NCI-H2107 treated with DMSO at 0.1 percent for 48 hours (cell line): ENCODE data around the gene COLEC12.

ENCODE experiments used
- DNase-seq: peaks from one replicate; lab custom pipeline; 2025; ENCODE audit not compliant: unreplicated experiment; lab: John Stamatoyannopoulos, UW

Gene COLEC12

DNA sequence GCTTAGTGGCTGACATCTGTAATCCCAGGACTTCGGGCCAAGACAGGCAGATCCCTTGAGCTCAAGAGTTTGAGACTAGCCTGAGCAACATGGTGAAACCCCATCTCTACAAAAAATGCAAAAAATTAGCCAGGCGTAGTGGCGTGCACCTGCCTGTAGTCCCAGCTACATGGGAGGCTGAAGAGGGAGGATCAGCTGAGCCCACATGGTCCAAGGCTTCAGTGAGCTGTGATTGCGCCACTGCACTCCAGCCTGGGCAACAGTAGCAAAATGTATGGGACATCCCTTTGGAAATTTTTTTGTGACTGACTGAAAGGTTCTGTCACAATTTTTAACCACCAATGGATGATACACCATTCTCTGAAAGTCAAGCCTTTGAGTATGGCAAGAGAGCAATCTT, 6.3 kb upstream of the COLEC12 start:
- no peak for DNase-seq

DNA sequence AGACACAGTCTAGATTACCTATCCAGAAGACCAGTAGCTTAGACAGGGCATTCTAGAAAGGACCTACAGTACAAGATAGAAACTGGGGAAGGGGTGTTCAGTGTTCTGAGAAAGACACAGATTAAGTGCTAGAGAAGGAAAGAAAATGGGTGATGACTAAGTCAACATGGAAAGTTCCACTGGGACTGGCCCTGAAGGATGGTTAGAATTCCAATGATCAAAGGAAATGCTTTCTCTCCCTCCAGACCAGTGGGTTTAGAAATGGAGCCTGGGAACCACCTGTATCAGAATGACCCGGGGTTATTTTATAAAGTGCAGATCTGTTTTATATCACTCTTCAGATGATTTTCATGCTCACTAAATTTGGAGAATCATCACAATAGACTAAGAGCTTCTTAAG, 5.8 kb upstream of the COLEC12 start:
- DNase-seq = no peak

DNA sequence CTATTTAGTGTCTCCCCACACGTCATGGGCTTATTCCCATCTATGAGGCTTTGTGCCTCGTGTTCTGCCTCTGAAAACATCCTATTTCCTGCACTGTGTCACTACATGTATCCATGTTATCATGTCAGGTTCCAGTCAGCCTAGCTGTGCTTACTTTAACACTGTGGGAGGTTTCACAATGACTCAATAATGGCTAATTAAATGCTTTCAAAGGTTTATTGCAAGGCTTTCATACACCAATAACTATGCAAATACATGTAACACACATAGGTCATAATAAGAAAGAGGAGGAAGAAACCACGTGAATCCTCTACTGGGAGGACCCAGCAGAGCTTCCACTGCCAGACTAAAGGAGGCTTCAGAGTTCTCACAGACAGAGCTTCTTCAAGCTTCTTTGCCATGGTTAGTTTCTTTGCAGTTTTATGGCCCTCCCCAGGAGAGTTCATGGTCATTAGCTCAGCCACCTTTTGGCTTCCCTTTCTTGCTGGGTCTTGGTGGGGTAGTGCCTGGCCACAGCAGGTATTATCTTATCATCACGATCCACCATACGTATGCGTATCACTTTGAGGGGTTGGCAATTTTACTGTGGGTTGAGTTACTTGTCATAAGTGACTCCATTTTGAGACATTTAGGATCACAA, 5.1 kb upstream of the COLEC12 start:
- DNase-seq = no peak

DNA sequence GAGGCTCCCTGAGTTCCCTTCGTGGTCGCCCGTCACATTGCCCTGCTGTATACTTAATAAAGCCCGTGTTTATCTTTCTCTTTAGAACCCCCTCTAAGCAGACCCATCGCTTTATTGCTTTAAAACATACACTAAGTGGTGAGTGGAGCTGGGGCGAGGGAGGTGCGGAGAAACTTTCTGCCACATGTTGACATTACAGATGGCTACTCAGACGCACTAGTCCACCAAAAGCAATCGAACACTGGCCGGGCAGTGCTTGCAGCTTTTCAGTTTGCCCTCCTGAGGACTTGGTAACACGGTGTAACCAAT, 859 bp upstream of the COLEC12 start:
- no peak for DNase-seq

DNA sequence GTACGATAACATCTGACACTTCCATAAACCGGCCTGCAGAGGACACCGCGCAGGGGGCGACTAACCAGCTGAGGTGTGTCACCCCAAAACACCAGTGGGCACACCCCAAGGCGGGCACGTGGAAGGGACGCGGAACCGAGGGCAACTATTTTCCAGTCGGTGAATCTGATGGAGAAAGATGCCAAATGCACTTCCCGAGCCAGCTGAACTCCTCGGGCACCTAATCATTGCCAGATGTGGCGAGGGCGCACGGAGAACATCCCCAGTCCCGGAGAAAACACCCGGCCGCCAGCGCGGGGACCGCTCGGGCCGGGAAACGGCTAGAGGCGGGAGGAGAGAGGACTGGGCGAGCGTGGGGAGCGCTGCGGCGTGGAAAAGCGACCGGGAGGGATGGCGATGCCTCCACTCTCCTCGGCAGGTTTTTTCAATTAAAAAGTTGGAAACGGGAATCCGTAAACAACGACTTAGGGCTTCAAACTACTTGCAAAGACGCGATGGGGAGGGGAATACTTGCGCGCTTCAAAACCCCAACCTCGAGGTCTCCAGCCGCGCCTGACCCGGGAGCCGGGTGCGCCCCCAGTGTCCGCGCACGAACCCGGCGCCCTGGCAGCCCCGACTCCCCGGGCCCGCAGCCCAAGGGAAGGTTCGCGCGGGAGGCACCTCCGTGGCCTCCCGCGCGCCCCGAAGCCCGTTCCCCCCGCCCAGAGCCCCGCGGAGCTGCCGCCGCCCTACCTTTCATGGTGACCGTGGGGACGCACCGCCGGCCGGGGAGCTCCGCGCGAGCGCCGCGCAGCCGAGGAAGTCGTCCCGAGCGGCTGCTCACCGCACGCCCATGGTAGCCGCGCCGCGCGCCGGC, 497 bp downstream of the COLEC12 start:
- DNase-seq = no peak

DNA sequence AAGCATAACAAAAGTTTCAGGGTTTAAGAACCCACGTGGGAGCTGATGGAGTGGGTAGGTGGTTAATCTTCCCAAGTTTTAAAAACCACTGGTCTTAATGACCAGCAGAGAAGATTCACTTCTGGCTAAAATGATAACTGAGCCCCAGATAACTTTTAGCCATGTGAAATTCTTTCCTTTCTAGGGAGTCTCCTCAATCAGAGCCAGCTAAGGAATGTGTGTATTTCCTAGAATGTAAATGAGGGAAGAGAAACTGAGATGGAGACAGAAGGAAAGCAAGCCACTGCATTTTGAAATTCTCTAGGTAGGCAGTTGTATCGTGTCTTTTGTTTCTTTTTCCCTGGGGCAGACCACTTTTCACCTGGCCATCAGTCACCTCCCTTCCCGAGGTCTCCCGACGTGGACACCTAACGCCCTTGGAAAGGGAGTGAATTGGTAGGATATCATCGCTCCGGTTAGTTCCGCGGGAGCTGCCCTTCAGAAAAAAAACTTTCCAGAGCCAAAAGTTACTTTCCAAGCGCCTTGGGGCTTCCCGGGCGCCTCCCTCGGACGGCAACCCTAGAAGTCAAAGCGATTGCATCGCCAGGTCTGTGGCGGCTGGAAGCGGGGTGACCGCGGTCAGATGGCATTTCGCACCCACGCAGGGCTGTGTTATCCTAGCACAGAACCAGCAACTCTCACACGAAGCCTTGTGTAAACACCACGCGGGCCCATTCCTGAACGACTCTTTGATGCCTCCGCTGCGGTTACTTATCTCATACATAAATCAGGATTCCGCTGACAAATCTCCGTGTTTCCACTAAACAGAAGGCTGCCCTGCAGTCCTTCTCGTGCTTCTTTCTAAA, 1.3 kb downstream of the COLEC12 start:
- DNase-seq = no peak

DNA sequence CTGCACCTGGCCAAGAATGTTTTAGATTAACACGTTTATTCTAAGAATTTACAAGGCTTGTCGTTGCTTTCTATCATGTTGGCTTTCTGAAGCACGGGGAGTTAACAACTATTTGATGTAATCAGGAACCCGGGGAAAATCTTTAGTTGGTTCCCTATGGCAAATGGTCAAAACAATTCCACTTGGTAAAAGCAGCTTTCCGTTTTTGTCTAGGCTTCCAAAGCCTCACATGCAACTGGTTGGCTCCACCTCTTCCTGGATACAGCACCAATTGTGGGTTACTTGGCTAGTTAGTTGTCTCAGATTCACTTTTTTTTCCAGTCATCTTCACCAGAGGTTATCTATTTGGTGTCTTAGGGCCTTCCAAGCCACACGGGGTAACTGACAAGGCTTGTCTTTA, 2.8 kb downstream of the COLEC12 start:
- no peak for DNase-seq

DNA sequence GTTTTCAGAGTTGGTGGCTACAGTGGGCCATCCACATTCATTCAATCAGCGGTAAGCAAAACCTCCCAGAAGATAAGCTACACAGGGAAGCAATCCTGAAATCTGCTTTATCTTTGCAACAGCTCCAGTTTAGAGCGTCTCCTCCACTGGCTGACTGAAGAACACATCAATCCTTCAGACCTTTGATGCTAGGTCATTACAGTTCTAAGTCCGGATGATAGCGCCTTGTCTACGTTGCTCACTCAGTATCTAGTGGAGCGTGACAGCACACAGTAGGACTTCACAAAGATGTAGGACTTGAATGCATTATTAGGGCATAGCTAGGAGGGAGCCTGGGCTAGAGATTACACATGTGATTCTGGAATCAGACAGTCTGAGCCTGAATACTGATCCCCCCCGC, 5.0 kb downstream of the COLEC12 start:
- DNase-seq = no peak

DNA sequence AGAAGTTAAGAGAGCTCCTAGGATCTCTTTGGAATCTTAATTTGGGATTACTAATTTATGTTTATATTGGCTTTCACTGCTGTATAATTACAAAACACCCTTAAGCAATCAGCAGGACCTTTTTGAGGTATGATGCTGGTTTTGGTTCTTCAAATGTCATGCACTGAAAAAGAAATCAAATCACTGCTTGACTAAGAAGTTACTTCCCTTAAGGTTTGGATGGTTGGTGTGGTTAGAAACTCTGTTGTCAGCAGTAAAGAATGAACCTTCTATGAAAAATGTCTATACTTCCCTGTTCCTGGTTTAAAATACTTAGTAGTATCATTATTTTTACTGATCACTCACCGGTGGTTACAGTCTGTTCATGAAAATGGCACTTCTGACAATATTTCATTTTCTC, 5.5 kb downstream of the COLEC12 start:
- DNase-seq = no peak

DNA sequence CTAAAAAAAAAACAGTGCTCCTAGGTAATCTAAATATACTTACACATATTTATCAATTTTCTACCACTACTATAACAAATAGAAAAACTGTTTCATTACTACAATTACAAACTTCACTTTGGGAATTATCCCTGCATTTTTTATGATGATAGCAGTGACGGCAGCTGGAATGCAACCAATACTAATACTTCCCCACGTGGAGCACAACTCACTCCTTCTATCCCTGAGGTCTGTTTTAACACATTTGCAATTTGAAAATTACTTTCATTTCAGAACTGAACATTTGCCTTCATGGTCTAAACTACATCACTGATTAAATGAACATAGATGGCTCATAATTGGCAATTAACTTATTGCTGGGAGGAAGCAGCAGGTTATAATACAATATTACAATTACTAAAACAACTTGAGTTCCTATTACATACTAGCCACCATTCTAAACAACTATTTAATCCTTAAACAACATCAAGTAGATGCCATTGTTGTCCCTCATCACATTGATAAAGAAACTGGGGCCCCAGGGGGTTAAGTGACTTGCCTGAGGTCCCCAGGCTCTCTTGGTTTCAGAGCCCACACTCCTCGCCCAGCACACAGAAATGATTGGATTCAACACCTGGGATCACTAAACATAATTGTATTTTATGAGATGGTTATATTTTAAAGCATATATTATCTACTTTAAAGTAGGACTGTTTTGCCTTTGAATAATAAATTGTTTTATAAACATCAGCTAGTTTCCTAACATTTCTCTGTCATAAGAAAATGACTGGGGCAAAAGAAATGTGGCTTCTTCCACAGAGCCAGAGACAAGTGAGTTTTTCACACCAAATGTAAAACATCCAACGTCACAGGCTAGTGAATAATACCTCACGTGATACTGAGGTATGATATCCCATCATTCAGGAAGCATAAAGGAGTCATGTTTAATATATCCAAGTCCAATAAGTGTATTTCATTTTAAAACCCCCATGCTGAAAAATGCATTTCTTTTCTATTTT, 6.2 kb downstream of the COLEC12 start:
- no peak for DNase-seq

DNA sequence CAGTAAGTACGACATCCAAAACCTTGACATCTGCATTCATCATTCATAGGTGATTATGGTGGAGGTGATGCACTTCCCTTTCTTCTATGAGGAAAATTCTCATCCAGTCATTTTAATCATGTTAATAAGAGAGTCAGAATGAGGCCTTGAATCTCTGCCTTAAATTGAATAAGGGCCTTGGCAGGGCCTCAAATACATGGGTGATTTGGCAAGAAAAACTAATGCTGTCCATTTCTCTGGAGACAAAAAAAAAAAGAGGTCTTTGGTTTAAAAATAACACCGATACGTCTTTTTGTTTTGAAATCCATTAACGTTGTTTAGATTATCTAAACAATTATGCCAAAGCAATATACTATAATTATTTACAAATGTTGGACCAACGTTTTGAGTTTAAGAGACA, 8.1 kb downstream of the COLEC12 start:
- no peak for DNase-seq

DNA sequence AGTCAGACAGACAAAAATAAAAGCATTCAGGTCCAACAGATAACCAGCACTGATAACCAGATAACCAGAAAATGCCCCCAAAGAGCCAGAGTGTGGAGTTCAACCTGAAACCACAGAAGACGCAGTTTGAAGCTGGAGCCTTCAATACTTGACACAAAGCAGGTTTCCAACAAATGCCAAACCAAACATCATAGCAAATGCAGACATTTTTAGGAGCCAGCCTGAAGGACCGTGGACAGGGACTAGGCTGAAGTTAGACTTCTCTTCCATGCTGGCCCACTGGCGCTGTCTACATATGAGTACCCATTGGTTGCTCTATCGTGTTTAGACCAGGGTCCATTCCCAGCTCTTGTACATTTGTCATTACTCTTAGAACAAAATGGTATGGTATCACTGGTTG, 9.9 kb downstream of the COLEC12 start:
- no peak for DNase-seq

DNA sequence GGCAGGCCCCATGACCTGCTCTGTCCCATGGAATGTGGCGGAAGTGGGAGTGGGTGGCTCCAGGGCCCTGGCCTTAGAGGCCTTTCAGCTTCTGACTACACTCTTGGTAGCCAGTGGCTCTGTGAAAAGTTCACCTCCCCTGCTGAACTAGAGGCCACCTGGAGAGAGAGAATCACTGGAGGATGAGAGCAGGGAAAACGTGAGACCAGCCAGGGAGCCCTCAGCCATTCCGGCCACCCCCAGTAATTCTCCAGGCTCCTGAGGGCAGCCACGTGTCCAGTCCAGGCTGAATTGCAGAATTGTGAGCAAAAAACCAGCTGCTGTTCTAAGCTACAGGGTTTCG, 10.5 kb downstream of the COLEC12 start:
- DNase-seq = no peak

DNA sequence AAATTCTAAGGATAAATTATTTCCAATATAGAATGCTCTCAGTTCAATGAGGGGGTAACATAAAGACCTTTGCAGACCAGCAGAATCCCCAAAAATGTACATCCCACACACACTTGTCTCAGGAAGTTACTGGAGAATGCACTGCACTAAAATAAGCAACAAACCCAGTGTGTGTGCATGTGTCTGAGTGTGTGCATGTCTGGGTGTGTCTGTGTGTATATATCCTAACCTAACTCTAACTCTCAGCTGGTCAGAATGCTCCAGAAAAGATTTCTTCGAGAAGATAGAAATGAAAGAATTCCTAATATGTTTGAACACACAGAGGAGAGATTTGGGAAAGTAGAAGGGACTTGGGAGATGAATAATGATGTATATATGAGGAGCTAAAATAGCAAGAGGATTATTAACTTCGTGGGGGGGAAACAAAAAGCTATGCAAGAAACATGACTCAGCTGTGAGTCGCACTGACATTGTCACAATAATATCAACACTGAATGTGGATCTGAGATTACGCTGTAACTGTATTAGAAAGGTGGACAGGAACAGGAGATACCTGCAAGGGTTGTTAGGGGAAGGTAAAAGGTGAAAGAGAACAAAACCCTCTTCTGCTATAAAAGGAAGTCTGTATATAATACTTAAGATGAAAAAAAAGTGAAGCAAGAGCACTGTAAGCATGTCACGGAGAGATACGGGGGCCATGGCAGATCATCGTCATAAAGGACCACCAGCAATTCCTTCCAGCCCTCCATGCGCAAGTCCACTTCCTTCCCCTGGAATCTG, 11.1 kb downstream of the COLEC12 start:
- DNase-seq = no peak

DNA sequence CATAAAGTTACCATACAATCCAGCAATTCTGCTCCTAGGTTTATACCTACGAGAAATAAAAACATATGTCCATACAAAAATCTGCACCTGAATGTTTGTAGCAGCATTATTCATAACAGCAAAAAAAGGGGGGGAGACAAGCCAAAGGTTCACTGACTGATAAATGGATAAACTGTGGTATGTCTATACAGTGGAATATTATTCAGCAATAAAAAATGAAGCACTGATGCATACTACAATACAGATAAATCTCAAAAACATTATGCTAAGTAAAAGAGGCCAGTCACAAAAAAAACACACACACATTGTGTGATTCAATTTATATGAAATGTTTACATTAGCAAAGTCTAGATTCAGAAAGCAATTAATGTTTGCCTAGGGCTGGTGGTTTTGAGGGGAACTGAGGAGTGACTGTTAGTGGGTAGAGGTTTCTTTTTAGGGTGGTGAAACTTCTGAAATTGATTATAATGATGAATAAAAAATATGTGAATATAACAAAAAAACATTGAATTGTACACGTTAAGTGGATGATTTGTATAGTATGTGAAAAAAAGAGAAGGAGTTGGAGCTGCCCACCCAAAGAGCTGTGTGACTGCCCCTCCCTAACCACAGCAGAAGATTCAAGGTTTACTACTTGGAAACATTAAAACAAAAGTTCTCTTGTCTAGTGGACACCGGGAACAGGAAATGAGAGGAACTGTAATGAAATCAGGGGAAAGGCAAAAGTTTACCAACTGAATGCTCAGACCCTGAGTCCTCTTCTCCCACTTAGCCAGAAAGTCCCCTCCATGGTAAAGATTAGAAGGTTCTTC, 13.4 kb downstream of the COLEC12 start:
- DNase-seq = no peak

DNA sequence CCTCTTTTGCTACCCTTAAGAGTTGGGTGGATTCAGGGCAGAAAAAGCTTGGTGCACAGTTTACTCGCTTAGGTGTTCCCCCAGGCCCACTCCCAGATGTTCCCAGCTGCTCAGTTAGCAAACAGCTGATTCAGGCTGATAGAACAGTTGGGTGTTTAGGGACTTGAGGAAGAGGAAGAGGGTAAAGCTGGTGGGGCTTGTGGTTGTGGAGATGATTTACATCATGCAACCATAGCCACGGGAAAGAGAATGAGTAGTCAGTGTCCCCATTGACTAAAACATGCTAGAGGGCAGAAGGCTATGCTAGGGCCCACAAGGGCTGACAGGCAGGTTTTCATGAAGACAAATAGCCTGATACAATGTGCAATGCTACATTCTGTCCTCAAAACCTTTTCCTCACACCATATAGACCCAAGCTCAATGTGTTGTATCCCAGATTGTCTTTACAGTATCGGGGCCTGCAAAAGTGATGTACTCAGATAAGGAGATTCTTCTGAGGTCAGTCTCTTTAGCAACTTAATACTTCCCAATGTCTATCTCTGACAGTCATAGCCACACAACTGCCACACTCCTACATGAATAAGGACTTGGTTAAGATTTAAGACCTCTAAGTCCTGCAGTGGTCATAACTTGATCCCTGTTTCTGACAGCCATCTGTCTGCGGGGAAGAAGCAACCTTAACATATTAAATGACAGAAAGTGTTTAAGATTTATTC, 15.6 kb downstream of the COLEC12 start:
- no peak for DNase-seq

DNA sequence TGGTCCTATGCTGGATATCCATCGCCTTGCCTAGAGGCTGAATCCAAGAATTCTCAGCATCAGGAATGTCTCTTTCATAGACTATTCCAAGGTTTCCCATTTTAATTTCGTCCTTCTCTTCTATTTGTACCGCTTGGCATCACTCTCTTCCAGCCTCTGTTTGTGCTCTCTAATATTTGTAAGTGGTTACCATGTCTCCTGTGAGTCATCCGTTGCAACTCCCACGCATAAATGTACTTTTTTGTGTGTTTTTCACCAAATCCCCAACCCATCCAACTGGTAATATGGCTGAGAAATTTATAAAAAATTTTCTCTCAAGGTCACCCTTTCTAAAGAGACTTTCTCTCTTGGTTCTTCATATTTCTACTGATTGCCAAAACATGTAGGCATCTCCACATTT, 21.8 kb downstream of the COLEC12 start:
- no peak for DNase-seq

DNA sequence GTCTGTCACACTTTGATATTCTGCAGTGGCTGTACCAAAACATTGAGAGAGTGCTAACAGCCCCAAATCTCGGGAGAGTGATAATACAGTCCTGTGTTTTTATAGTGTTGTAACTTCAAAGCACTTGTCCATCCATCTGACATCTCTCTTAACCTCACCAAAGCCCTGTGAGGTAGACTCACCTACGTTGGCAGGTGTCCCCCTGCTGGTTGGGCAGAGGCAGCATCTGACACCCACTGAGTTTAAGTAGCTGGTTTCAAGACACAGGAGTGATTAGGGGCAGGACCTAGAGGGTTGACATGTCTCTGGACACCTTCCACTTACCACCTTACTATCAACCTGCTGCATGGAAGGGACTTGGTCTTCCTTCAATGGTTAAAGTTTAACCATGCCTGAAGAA, 22.9 kb downstream of the COLEC12 start:
- DNase-seq = no peak

DNA sequence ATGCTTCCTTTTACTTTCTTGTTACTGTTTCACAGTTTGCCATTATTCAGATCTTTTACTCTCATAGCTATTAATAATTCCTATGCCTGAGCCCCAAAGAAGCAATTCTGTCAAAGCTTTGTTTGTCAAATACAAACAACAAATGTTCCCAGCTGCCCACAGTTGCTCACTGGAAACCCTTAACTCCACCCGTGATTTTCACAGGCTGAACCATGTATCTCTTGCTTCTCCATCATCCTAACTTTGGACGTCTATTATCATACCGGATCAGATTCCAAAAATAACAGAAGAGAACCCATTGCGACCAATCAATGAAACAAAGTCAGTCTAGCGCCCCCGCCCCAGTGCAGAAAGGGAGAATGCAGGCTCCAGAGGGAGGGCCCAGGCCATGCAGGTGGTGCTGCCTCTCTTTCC, 24.2 kb downstream of the COLEC12 start:
- DNase-seq = no peak
